B cell (primary cell): ENCODE data around the gene PSD4.

Experiments used
- CTCF ChIP-seq: fragments of 200-600 bp; IDR thresholded peaks from one replicate; pipeline ENCODE4 v1.8.0; 2022; ENCODE audit warnings: antibody characterized with exemption, mild to moderate bottlenecking
- EZH2 ChIP-seq: IDR thresholded peaks from 2 replicates; pipeline ENCODE4 v1.6.1; 2012; ENCODE audit warnings: borderline replicate concordance, low read depth, mild to moderate bottlenecking, moderate library complexity, low read length; ENCODE audit not compliant: insufficient read depth, poor library complexity, severe bottlenecking

DNA sequence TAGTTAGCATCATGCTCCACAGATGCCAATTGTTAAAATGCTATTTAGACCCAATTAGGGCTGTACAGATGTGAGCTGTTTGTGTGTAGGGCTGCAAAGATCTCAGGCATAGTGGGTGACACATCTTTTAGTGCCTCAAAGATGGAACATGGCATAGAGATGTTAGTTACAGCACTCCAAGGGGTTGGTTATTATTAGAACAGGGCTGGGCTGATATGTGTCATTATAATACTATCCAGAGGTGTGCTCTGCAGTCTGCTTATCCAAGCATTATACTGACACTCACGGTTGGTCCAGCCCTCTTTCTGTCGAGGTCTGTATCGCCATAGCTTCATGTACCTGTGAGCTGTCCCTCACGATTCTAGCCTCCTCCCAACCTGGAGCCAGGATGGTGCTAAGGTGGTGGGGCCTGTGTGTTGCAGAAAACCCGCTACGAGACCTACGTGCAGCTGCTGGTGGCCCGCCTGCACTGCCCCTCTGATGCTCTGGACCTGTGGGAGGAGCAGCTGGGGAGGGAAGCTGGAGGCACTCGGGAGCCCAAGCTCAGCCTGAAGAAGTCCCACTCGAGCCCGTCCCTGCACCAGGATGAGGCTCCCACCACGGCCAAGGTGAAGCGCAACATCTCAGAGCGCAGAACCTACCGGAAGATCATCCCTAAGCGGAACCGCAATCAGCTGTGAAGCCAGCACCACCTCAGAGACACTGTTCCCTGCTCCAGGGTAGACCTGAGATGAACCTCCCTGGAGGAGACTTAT lies 27.1 kb downstream of the PSD4 start:
- TF ChIP-seq CTCF (no peak), EZH2 (no peak)
